Ovary (tissue), 9 donors: ENCODE measurements around the gene KIF19. TPM values are rescaled to one million over a fixed set of nuclear protein-coding genes. Genes with fewer than 3 reads are reported as not detected.

ENCODE experiments used
- DNase-seq, 5 donors: peaks; one replicate each; pipeline ENCODE4 v3.0.0-alpha.2; 2019 to 2020
- H3K27ac ChIP-seq, 2 donors: fragments of 200-600 bp; one replicate each; pipeline versions ENCODE4 v1.5.1 to v1.8.0; 2019 to 2022
- H3K27me3 ChIP-seq: fragments of 200-600 bp; one replicate; pipeline ENCODE4 v1.8.0; 2022
- H3K36me3 ChIP-seq: fragments of 200-600 bp; sonication (generic); one replicate; pipeline ENCODE4 v1.5.1; 2019
- H3K4me1 ChIP-seq: one replicate; pipeline ENCODE4 v1.8.1; 2013; ENCODE audit warnings: mild to moderate bottlenecking, moderate library complexity; ENCODE audit not compliant: insufficient read depth
- H3K4me3 ChIP-seq: fragments of 200-600 bp; sonication (generic); one replicate; pipeline ENCODE4 v1.5.1; 2017
- H3K9me3 ChIP-seq, 2 donors: fragments of 200-600 bp in 1 of 2; sonication (generic) in 1 of 2; one replicate each; pipeline versions ENCODE4 v1.5.1 to v1.8.1; 2013 to 2019; ENCODE audit warnings: mild to moderate bottlenecking in 1 of 2, moderate library complexity in 1 of 2
- CTCF ChIP-seq, 3 donors: fragments of 450-650 bp in 2 of 3; fragments of 200-600 bp in 1 of 3; IDR thresholded peaks; one replicate each; pipeline versions ENCODE4 v1.5.1 to v1.8.0; 2016 to 2022; ENCODE audit warnings: antibody characterized with exemption in 3 of 3, mild to moderate bottlenecking in 1 of 3
- EP300 ChIP-seq: sonication (generic); formaldehyde crosslinking; IDR thresholded peaks from one replicate; pipeline ENCODE4 v1.6.1; 2017; ENCODE audit warnings: antibody characterized with exemption
- POLR2A ChIP-seq: fragments of 450-650 bp; IDR thresholded peaks from one replicate; pipeline ENCODE4 v1.6.1; 2017; ENCODE audit warnings: antibody characterized with exemption, mild to moderate bottlenecking, moderate library complexity
- WGBS, 3 donors: extraction: QIAGEN DNeasy Blood & Tissue Kit in 1 of 3; methylation state at CpG; one replicate each; pipeline versions ENCODE4 v1.1.5 to v1.1.7; 2013 to 2017; 5-methylcytosine and 5-hydroxymethylcytosine counted together
- intact Hi-C, 4 donors: fragments of 100-400 bp; cut with DNase I; formaldehyde crosslinking; loops; one replicate each; pipeline versions ENCODE4 v1.11.0 to v1.15.1; 2022 to 2023
- polyA plus RNA-seq, 2 donors: library from polyadenylated mRNA; stranded (reverse); fragments of 200-250 nt in 1 of 2; fragments of 350-450 nt in 1 of 2; fragmentation: Illumina TruSeq in 1 of 2; extraction: RNeasy Lipid Tissue Mini Kit (QIAGEN cat#74804) in 1 of 2; gene quantifications; one replicate each; pipeline ENCODE4 v1.2.3, GENCODE V29; 2013 to 2014
- total RNA-seq, 7 donors: library from RNA; depleted of rRNA in 2 of 7; stranded (reverse); fragments of >200 nt in 2 of 7; fragmentation: NEBNext Ultra II Directional in 3 of 7; extraction: Animal tissue kit (Norgen Biotek cat#: 25700) in 3 of 7; gene quantifications; one replicate each; pipeline versions ENCODE4 v1.1.0 to v1.2.4, GENCODE V29; 2016 to 2023
- donor health status: DM: no; HTN: no; CAD: no; lungs with moderate emphysema.
- donor health status: DM: no; HTN: no; CAD: no.
- donor health status: Bipolar disorder and iron deficiency.
- donor health status: DM: yes; HTN: yes; CAD: no.
- donor health status: DM: no; HTN: no; CAD: no.
- donor health status: DM: yes; HTN: yes; CAD: no.

The KIF19 gene
- total and polyA plus RNA-seq, 9 donors, result 0.33 to 15.0 (median 1.2) TPM; not detected in 2

GRCh38 chr17:74354123-74354522, 28.1 kb downstream of the KIF19 start:
- Histone ChIP-seq H3K9me3 (no peaks in the 10 kb centered on the region), H3K27me3 (no peaks in the 10 kb centered on the region), H3K4me3 (no peak overlapping the region), H3K36me3 (no peaks in the 10 kb centered on the region), H3K27ac (no peak overlapping the region), H3K4me1 (no peaks in the 10 kb centered on the region)
- WGBS, 3 donors, result 23 to 40% (median 37%) methylated on average over 11 to 29 of the region's 29 CpGs
- TF ChIP-seq CTCF (IDR thresholded peaks at IDR 0.05) (no peak), POLR2A (no peak), EP300 (no peak)
- DNase-seq, result no peak
- intact Hi-C loops, result loop anchor here in 1 of 4 donors (10.0 kb wide), 1 partner anchor 139 kb away; the partner anchor contains the start of gene TTYH2

GRCh38 chr17:74354561-74354960, 28.5 kb downstream of the KIF19 start:
- no peak for DNase-seq
- TF ChIP-seq POLR2A (no peak), CTCF (IDR thresholded peaks at IDR 0.05) (no peak), EP300 (no peak)
- no peaks in the 10 kb centered on the region for H3K36me3 ChIP-seq
- H3K4me1 ChIP-seq, result no peaks in the 10 kb centered on the region
- WGBS, 3 donors, result 83 to 93% (median 86%) methylated on average over 10 of the region's 10 CpGs
- no peak overlapping the region for H3K27ac ChIP-seq
- intact Hi-C loops, result loop anchor here in 1 of 4 donors (10.0 kb wide), 1 partner anchor 140 kb away; the partner anchor contains the start of gene TTYH2
- no peaks in the 10 kb centered on the region for H3K27me3 ChIP-seq
- no peak overlapping the region for H3K4me3 ChIP-seq
- H3K9me3 ChIP-seq, result no peaks in the 10 kb centered on the region

DNA sequence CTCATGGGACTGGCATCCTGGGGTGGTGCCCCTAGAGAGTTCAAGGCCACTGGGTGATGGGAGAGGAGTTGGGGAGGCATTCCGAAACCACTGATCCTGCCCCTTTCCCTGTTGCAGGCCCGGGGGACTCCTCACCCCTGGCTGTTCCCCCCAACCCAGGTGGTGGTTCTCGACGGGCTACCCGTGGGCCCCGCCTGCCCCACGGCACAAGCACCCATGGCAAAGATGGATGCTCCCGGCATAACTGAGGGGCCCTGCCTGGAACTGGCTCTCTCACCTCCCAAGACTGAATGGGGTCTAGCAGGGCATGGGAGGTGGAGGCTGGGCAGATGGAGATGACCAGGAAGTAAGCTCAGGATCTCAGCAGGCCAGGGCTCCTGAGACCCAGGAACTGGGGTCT, 29.0 kb downstream of the KIF19 start:
- no peak for DNase-seq
- H3K27ac ChIP-seq, result no peak overlapping the region
- WGBS, 3 donors, result 80 to 89% (median 87%) methylated on average over 8 of the region's 8 CpGs
- no peaks in the 10 kb centered on the region for H3K27me3 ChIP-seq
- no peak overlapping the region for H3K4me3 ChIP-seq
- H3K36me3 ChIP-seq, result no peaks in the 10 kb centered on the region
- no peaks in the 10 kb centered on the region for H3K9me3 ChIP-seq
- TF ChIP-seq EP300 (no peak), POLR2A (no peak), CTCF (IDR thresholded peaks at IDR 0.05) (no peak)
- no peaks in the 10 kb centered on the region for H3K4me1 ChIP-seq
- intact Hi-C loops, result loop anchor here in 1 of 4 donors (10.0 kb wide), 1 partner anchor 140 kb away; the partner anchor contains the start of gene TTYH2

DNA sequence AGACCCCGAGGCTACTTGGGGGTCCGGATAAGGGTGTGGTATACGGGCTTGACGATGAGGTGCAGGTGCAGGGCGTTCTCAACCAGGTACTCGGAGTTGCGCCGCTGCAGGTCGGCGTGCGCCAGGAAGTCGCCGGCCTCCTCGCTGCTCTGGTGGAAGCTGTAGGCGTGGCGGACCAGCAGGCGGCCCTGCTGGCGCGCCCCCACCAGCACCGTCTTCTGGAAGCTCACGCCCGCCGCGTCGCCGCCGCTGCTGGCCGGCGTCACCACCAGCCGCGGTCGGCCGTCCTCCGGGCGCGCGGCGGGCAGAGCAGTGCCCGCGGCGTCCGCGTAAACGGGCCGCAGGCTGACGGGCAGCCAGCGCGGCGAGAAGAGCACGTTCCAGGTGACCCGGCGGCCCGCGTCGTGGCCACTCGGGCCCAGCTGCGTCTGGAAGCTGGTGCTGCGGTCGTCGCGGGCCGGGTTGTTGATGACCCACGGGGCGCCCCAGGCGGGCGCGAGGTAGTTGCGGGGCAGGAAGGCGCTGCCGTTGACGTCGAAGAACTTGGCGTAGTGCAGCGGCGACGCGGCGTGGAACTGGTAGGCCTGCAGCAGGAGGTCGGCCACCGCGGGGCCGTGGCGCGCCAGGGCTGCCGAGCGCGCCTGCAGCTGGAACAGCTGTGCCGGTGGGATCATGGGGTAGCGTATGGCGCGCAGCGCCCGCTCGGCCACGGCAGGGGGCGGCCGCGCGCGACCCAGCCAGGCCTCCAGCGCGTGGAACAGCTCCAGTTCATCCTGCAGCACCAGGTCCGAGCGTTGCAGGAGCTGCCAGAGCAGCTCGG, 30.8 kb downstream of the KIF19 start:
- H3K9me3 ChIP-seq, result no peaks in the 10 kb centered on the region
- 2 to 4% (median 3%) methylated on average over 49 to 105 of the region's 105 CpGs for WGBS, 3 donors
- H3K36me3 ChIP-seq, result no peaks in the 10 kb centered on the region
- intact Hi-C loops, result loop anchor here in 1 of 4 donors (10.0 kb wide), 1 partner anchor 142 kb away; the partner anchor contains the start of gene TTYH2
- DNase-seq, result no peak
- H3K27ac ChIP-seq, result no peak overlapping the region
- no peaks in the 10 kb centered on the region for H3K27me3 ChIP-seq
- no peaks in the 10 kb centered on the region for H3K4me1 ChIP-seq
- TF ChIP-seq CTCF (IDR thresholded peaks at IDR 0.05), result no peak
- no peak for TF ChIP-seq EP300
- H3K4me3 ChIP-seq, result no peak overlapping the region
